K562 (cell line): Measurements from ENCODE around the gene PPP1R15B. TPM values are rescaled to one million over a fixed set of nuclear protein-coding genes. Genes with fewer than 3 reads are reported as not detected.

Source experiments
- ARNT ChIP-seq, 2 experiments: fragments of 450-650 bp; IDR thresholded peaks; 2 replicates each; pipeline ENCODE4 v1.6.1; 2016; ENCODE audit warnings: mild to moderate bottlenecking in 1 of 2
- DMBX1 ChIP-seq: fragments of 250-450 bp; sonication (Bioruptor Pico); IDR thresholded peaks from 2 replicates; pipeline ENCODE4 v1.8.0; 2022; ENCODE audit warnings: inconsistent platforms, mild to moderate bottlenecking, moderate library complexity, borderline replicate concordance
- E2F8 ChIP-seq: fragments of 450-650 bp; IDR thresholded peaks from 2 replicates; pipeline ENCODE4 v1.7.1; 2018; ENCODE audit warnings: mild to moderate bottlenecking, low read depth; ENCODE audit not compliant: partially characterized antibody
- ERF ChIP-seq: fragments of 450-650 bp; formaldehyde crosslinking; IDR thresholded peaks from 2 replicates; pipeline ENCODE4 v1.4.0; 2020; ENCODE audit warnings: mild to moderate bottlenecking, mixed read lengths
- GTF2E2 ChIP-seq: fragments of 200-800 bp; sonication (Bioruptor generic); IDR thresholded peaks from 2 replicates; pipeline ENCODE4 v1.6.1; 2016; ENCODE audit warnings: missing genetic modification characterization, missing compliant biosample characterization
- HNRNPH1 ChIP-seq: fragments of 200-400 bp; formaldehyde crosslinking; optimal IDR thresholded peaks from 2 replicates; pipeline ENCODE3; 2017; ENCODE audit warnings: low read depth, mild to moderate bottlenecking, low read length, moderate library complexity
- KDM2B ChIP-seq: fragments of 250-450 bp; sonication (Bioruptor Pico); IDR thresholded peaks from 2 replicates; pipeline ENCODE4 v1.8.0; 2021; ENCODE audit warnings: mild to moderate bottlenecking, moderate library complexity
- MAFK ChIP-seq: IDR thresholded peaks from 2 replicates; pipeline ENCODE4 v1.6.1; 2011; ENCODE audit warnings: low read length, improper control_type of control experiment
- MEF2A ChIP-seq: IDR thresholded peaks from 2 replicates; pipeline ENCODE4 v1.6.1; 2011; ENCODE audit warnings: low read depth, mild to moderate bottlenecking, low read length, moderate library complexity; ENCODE audit not compliant: control insufficient read depth
- MLLT1 ChIP-seq, 2 experiments: fragments of 450-650 bp; IDR thresholded peaks; 2 replicates each; pipeline ENCODE4 v1.6.1; 2016
- PCBP1 ChIP-seq: fragments of 200-400 bp; formaldehyde crosslinking; IDR thresholded peaks from 2 replicates; pipeline ENCODE4 v1.6.1; 2018; ENCODE audit warnings: mild to moderate bottlenecking, low read depth, low read length; ENCODE audit not compliant: poor library complexity, severe bottlenecking
- RBFOX2 ChIP-seq: fragments of 200-400 bp; formaldehyde crosslinking; IDR thresholded peaks from 2 replicates; pipeline ENCODE4 v1.6.1; 2017; ENCODE audit warnings: low read depth, mild to moderate bottlenecking, low read length, moderate library complexity
- TAF7 ChIP-seq: fragments of 450-650 bp; IDR thresholded peaks from 2 replicates; pipeline ENCODE4 v1.6.1; 2016; ENCODE audit warnings: missing genetic modification characterization, missing compliant biosample characterization
- TRIM25 ChIP-seq: fragments of 450-650 bp; IDR thresholded peaks from 2 replicates; pipeline ENCODE4 v1.7.0; 2016; ENCODE audit warnings: borderline replicate concordance
- ZBTB49 ChIP-seq: sonication (generic); formaldehyde crosslinking; IDR thresholded peaks from 2 replicates; pipeline ENCODE4 v1.8.0; 2022; ENCODE audit warnings: missing genetic modification reagents, mild to moderate bottlenecking, borderline replicate concordance
- ZFPM2 ChIP-seq: fragments of 250-450 bp; sonication (Bioruptor Pico); IDR thresholded peaks from 2 replicates; pipeline ENCODE4 v1.5.1; 2022; ENCODE audit warnings: mild to moderate bottlenecking
- ZNF24 ChIP-seq: fragments of 450-650 bp; IDR thresholded peaks from 2 replicates; pipeline ENCODE4 v1.6.1; 2016
- ZNF324 ChIP-seq: fragments of 250-450 bp; sonication (Bioruptor Pico); IDR thresholded peaks from 2 replicates; pipeline ENCODE4 v1.4.0; 2020; ENCODE audit warnings: mild to moderate bottlenecking
- ZNF57 ChIP-seq: fragments of 450-650 bp; formaldehyde crosslinking; IDR thresholded peaks from 2 replicates; pipeline ENCODE4 v1.4.0; 2020; ENCODE audit warnings: mild to moderate bottlenecking, moderate library complexity
- ZNF583 ChIP-seq: fragments of 250-450 bp; sonication (Bioruptor Pico); IDR thresholded peaks from 2 replicates; pipeline ENCODE4 v1.4.0; 2020
- polyA plus RNA-seq, 8 experiments: library from polyadenylated mRNA; depleted of rRNA in 4 of 8; stranded (reverse) in 5 of 8; unstranded in 3 of 8; fragments of >200 nt; fragmentation: Nextera tagmentation in 2 of 8; fragmentation: Illumina TruSeq in 1 of 8; extraction: Ambion mirVana in 2 of 8; extraction: Trizol in 1 of 8; gene quantifications; 2 replicates each; pipeline versions ENCODE4 v1.2.1 to v1.2.3, GENCODE V29; 2011 to 2014; ENCODE audit warnings: inconsistent platforms in 1 of 8, missing spikeins in 1 of 8
- total RNA-seq, 7 experiments: library from RNA; depleted of rRNA in 6 of 7; stranded (reverse); fragments of >200 nt in 6 of 7; fragmentation: Illumina TruSeq in 2 of 7; extraction: Trizol in 2 of 7; gene quantifications; 2 replicates each; pipeline versions ENCODE4 v1.2.1 to v1.2.3, GENCODE V29; 2011 to 2021; ENCODE audit warnings: low replicate concordance in 1 of 7

The PPP1R15B gene
- total and polyA plus RNA-seq, 9 of the 15 experiments (the other 6 are each of a cell fraction or from before 2014, with no cell fraction given) = 17.0 to 48.1 (median 30.8) TPM

- TF ChIP-seq E2F8 = peak; percentile 63
- TF ChIP-seq ZBTB49 (CRISPR knock-in tag) = no peak
- TF ChIP-seq ZNF24 = peak; percentile 36; the same call in 1 of the 2 replicates
- no peak for TF ChIP-seq PCBP1
- no peak for TF ChIP-seq HNRNPH1
- no peak for TF ChIP-seq GTF2E2 (tag)
- no peak for TF ChIP-seq ZNF583 (CRISPR knock-in tag)
- TF ChIP-seq ZNF324 (CRISPR knock-in tag) = no peak
- TF ChIP-seq TAF7 = no peak
- TF ChIP-seq MEF2A = no peak
- TF ChIP-seq MLLT1 (IDR thresholded peaks at IDR 0.05) = peak; percentile 47 to 63; a peak in 1 of 4 replicates
- TF ChIP-seq RBFOX2 = peak; percentile 64
- 0 out of 2 replicates have a peak, but pooled peaks have one; percentile 10 for TF ChIP-seq MAFK
- TF ChIP-seq KDM2B (CRISPR knock-in tag) = no peak
- TF ChIP-seq ERF (CRISPR knock-in tag) = no peak
- TF ChIP-seq ZNF57 = peak; percentile 58; the same call in 1 of the 2 replicates
- no peak for TF ChIP-seq DMBX1 (CRISPR knock-in tag)
- TF ChIP-seq ARNT (IDR thresholded peaks at IDR 0.05) = peak in 1 of 2 experiments; percentile 72; a peak in 1 of 4 replicates
- no peak for TF ChIP-seq TRIM25
- peak; percentile 42; the same call in 1 of the 2 replicates for TF ChIP-seq ZFPM2 (CRISPR knock-in tag)
Observed at GRCh38 chr1:204363335-204364114, 48.1 kb downstream of the PPP1R15B start (continued).
